Prostate gland (tissue), 2 donors: ENCODE data around the gene CGN.

Source experiments
- CTCF ChIP-seq, 4 experiments: fragments of 200-600 bp in 2 of 4; fragments of 450-650 bp in 2 of 4; sonication (generic) in 2 of 4; IDR thresholded peaks; 1 replicate in 3 of 4; 2 replicates in 1 of 4; pipeline ENCODE4 v1.5.1; 2016 to 2019; ENCODE audit warnings: antibody characterized with exemption in 4 of 4, mild to moderate bottlenecking in 2 of 4, moderate library complexity in 2 of 4
- POLR2A ChIP-seq: fragments of 450-650 bp; IDR thresholded peaks from one replicate; pipeline ENCODE4 v1.6.1; 2016; ENCODE audit warnings: antibody characterized with exemption, mild to moderate bottlenecking
- POLR2AphosphoS5 ChIP-seq: sonication (generic); formaldehyde crosslinking; IDR thresholded peaks from one replicate; pipeline ENCODE4 v1.6.1; 2017; ENCODE audit warnings: antibody characterized with exemption

- TF ChIP-seq CTCF (IDR thresholded peaks at IDR 0.05) (peak in 1 of 4 experiments; percentile 1), POLR2AphosphoS5 (peak; percentile 72), POLR2A (peak; percentile 85)
Measured at GRCh38 chr1:151510957-151511635, at the start of gene CGN.
